ENCODE results near the gene PYY. TPM values are rescaled to one million over a fixed set of nuclear protein-coding genes. Genes with fewer than 3 reads are reported as not detected.

The PYY gene
- total RNA-seq, 1 experiment from 2014 or later, result 2.0 TPM

DNA sequence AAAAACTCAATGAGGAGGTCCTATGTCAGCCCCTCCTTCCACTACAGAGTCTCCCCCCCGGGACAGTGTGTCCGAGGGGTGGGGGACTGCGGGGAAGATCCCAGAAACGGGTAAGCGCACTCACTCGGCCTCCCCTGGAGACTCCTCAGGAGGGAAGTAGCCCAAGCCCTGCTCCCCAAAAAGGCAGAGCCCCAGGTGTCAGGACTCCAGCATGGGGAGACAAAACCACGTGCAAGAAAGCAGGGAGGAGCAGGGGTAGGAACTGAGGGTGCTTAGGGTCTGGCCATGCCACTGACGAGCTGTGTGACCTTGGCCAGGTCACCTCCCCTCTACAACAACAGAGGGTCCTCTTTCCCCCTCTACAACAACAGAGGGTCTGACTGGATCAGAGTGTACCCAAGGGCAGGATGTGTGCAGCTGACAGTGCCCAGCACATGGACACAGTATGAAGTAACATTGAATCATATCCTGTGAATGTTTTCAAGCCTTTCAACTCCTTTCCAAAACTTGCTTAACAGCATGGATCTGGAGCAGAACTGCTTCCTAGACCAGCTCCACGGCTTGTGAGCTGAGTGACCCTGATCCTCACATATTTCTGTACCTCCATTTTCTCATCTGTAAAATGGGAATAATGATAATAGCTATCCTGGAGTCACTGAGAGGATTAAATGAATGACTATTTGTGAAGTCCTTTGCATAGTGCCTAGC lies 48.6 kb upstream of the PYY start:
- no peak overlapping the region for H4K8ac ChIP-seq (replicated peaks; ENCODE audit: insufficient read length, low read depth, low read length)
- no CpG with 5 or more reads among the region's 9 CpGs for WGBS (ENCODE audit: extremely low coverage, insufficient read length, low lambda C conversion rate)
- no peak overlapping the region for H3K4ac ChIP-seq (ENCODE audit: low read depth, low read length)
- H3K56ac ChIP-seq (ENCODE audit: insufficient read length, low read depth, low read length), result no peak overlapping the region
- no peak overlapping the region for H4K91ac ChIP-seq (ENCODE audit: insufficient read length, low read depth, low read length)
- H3K9me3 ChIP-seq (ENCODE audit: control insufficient read depth, low read depth, low read length), result no peaks in the 10 kb centered on the region
- H3K23ac ChIP-seq (ENCODE audit: insufficient read length, low read depth, low read length), result no peak overlapping the region
- no peaks in the 10 kb centered on the region for H3K79me2 ChIP-seq (ENCODE audit: insufficient read depth, low read length)
- H3K27me3 Mint-ChIP-seq (ENCODE audit: low read depth), result peaks cover 35% of the 10 kb centered on the region
- no peak overlapping the region for H3K14ac ChIP-seq (ENCODE audit: insufficient read depth, low read length)
- H3K4me1 Mint-ChIP-seq, result peaks cover 9 to 15% of the 10 kb centered on the region in 2 experiments
- H3K4me1 ChIP-seq (ENCODE audit: insufficient read depth, low read length), result no peaks in the 10 kb centered on the region
- no peak overlapping the region for H2AK5ac ChIP-seq (ENCODE audit: insufficient read length, low read length)
- H3K79me1 ChIP-seq (ENCODE audit: insufficient read depth, low read depth, low read length, poor library complexity, severe bottlenecking), result no peaks in the 10 kb centered on the region
- H3K27ac Mint-ChIP-seq, result no peak overlapping the region
- H2BK15ac ChIP-seq (ENCODE audit: low read depth, low read length), result no peak overlapping the region
- no peak overlapping the region for H2BK20ac ChIP-seq (ENCODE audit: low read depth, low read length, poor library complexity, severe bottlenecking)
- no peak overlapping the region for H3K9ac ChIP-seq (ENCODE audit: extremely low read depth, insufficient read length, low read length)
- H2BK5ac ChIP-seq (ENCODE audit: insufficient read length, low read length), result no peak overlapping the region
- no peaks in the 10 kb centered on the region for H3K9me3 Mint-ChIP-seq
- no peak overlapping the region for H2BK12ac ChIP-seq (ENCODE audit: insufficient read length, low read depth, low read length)
- H3K36me3 Mint-ChIP-seq (ENCODE audit: insufficient read depth in 1 of 3, low read depth in 3 of 3), result no peaks in the 10 kb centered on the region
- no peak overlapping the region for H4K5ac ChIP-seq (ENCODE audit: insufficient read length, low read depth, low read length)
- H4K20me1 ChIP-seq (ENCODE audit: control insufficient read depth, insufficient read depth, insufficient read length), result no peaks in the 10 kb centered on the region
- no peak overlapping the region for H3T11ph ChIP-seq (ENCODE audit: low read length)
- no peak overlapping the region for H3K4me2 ChIP-seq (ENCODE audit: insufficient read depth, insufficient read length, low read length)
- H3K4me3 Mint-ChIP-seq, result no peak overlapping the region; a peak in 1 of 5 replicates
- no peaks in the 10 kb centered on the region; the same call in 1 of the 2 replicates for H3K27me3 ChIP-seq (ENCODE audit: insufficient read depth, low read length)
- H2AFZ ChIP-seq (ENCODE audit: low read length), result no peak overlapping the region
- H3K27ac ChIP-seq (ENCODE audit: insufficient read length, low read depth, low read length), result no peak overlapping the region
- H3K23me2 ChIP-seq (ENCODE audit: insufficient read length, low read depth, low read length, poor library complexity, severe bottlenecking), result peaks cover 28% of the 10 kb centered on the region
- H3K18ac ChIP-seq (ENCODE audit: insufficient read length, low read depth, low read length), result no peak overlapping the region
- H2BK120ac ChIP-seq (ENCODE audit: low read depth, low read length, poor library complexity, severe bottlenecking), result no peak overlapping the region
- TF ChIP-seq, protein P1, sequence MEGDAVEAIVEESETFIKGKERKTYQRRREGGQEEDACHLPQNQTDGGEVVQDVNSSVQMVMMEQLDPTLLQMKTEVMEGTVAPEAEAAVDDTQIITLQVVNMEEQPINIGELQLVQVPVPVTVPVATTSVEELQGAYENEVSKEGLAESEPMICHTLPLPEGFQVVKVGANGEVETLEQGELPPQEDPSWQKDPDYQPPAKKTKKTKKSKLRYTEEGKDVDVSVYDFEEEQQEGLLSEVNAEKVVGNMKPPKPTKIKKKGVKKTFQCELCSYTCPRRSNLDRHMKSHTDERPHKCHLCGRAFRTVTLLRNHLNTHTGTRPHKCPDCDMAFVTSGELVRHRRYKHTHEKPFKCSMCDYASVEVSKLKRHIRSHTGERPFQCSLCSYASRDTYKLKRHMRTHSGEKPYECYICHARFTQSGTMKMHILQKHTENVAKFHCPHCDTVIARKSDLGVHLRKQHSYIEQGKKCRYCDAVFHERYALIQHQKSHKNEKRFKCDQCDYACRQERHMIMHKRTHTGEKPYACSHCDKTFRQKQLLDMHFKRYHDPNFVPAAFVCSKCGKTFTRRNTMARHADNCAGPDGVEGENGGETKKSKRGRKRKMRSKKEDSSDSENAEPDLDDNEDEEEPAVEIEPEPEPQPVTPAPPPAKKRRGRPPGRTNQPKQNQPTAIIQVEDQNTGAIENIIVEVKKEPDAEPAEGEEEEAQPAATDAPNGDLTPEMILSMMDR (conservative IDR thresholded peaks at IDR 0.05), result no peak
- no peak for DNase-seq

Measured in H9 (cell line).